Esophagus muscularis mucosa (tissue), 4 donors: ENCODE results near the gene EIF5B. TPM values are rescaled to one million over a fixed set of nuclear protein-coding genes. Genes with fewer than 3 reads are reported as not detected.

Experiments used
- DNase-seq: peaks from one replicate; pipeline ENCODE4 v3.0.0-alpha.2; 2017; ENCODE audit errors: extremely low spot score
- H3K27ac ChIP-seq, 4 donors: fragments of 200-600 bp; sonication (generic); replicated peaks in 1 of 4; 1 replicate in 3 of 4; 2 replicates in 1 of 4; pipeline ENCODE4 v1.5.1; 2016 to 2019; ENCODE audit warnings: mild to moderate bottlenecking in 1 of 4
- H3K27me3 ChIP-seq, 4 donors: fragments of 200-600 bp; sonication (generic); one replicate each; pipeline versions ENCODE4 v1.5.1 to v1.6.0; 2016 to 2019
- H3K36me3 ChIP-seq, 4 donors: fragments of 200-600 bp; sonication (generic); one replicate each; pipeline ENCODE4 v1.5.1; 2016 to 2019
- H3K4me1 ChIP-seq, 4 donors: fragments of 200-600 bp; sonication (generic); one replicate each; pipeline ENCODE4 v1.5.1; 2016 to 2019
- H3K4me3 ChIP-seq, 4 donors: fragments of 200-600 bp; sonication (generic); 1 replicate in 2 of 4; 2 replicates in 2 of 4; pipeline ENCODE4 v1.5.1; 2016 to 2019; ENCODE audit warnings: mild to moderate bottlenecking in 4 of 4, moderate library complexity in 1 of 4
- H3K9me3 ChIP-seq, 4 donors: fragments of 200-600 bp; sonication (generic); 1 replicate in 3 of 4; 2 replicates in 1 of 4; pipeline ENCODE4 v1.5.1; 2016 to 2019
- CTCF ChIP-seq, 3 experiments: fragments of 200-600 bp in 2 of 3; fragments of 450-650 bp in 1 of 3; sonication (generic) in 2 of 3; IDR thresholded peaks; one replicate each; pipeline ENCODE4 v1.5.1; 2017 to 2019; ENCODE audit warnings: antibody characterized with exemption in 3 of 3, mild to moderate bottlenecking in 2 of 3, moderate library complexity in 1 of 3
- EP300 ChIP-seq: sonication (generic); formaldehyde crosslinking; IDR thresholded peaks from one replicate; pipeline ENCODE4 v1.6.1; 2017; ENCODE audit warnings: antibody characterized with exemption
- POLR2A ChIP-seq: fragments of 450-650 bp; IDR thresholded peaks from one replicate; pipeline ENCODE4 v1.6.1; 2017; ENCODE audit warnings: antibody characterized with exemption, moderate library complexity, mild to moderate bottlenecking, low read depth
- POLR2AphosphoS5 ChIP-seq, 2 donors: sonication (generic); formaldehyde crosslinking; IDR thresholded peaks; one replicate each; pipeline ENCODE4 v1.6.1; 2017; ENCODE audit warnings: antibody characterized with exemption in 2 of 2
- WGBS: methylation state at CpG from one replicate; pipeline ENCODE4 v1.1.5; 2018; 5-methylcytosine and 5-hydroxymethylcytosine counted together
- intact Hi-C: fragments of 100-400 bp; cut with DNase I; formaldehyde crosslinking; loops from one replicate; pipeline ENCODE4 v1.15.1; 2023
- total RNA-seq, 4 donors: library from RNA; depleted of rRNA; stranded (reverse); fragments of >200 nt; gene quantifications; one replicate each; pipeline versions ENCODE4 v1.1.0 to v1.2.1, GENCODE V29; 2016

EIF5B gene
- total RNA-seq, 4 donors from 2014 or later = 39.6 to 60.2 (median 47.4) TPM

GRCh38 chr2:99399063-99399462, 61.9 kb downstream of the EIF5B start:
- Histone ChIP-seq H3K27me3 (no peaks in the 10 kb centered on the region), H3K27ac (peak overlapping the region in 1 of 4 donors; percentile 18), H3K9me3 (no peaks in the 10 kb centered on the region), H3K36me3 (peaks cover 70 to 100% (median 90%) of the 10 kb centered on the region in 4 donors), H3K4me3 (no peak overlapping the region), H3K4me1 (peaks cover 0 to 17% (median 0%) of the 10 kb centered on the region in 4 donors)
- TF ChIP-seq POLR2AphosphoS5 (IDR thresholded peaks at IDR 0.05) = no peak
- no peak for TF ChIP-seq EP300
- no peak for TF ChIP-seq POLR2A
- TF ChIP-seq CTCF (IDR thresholded peaks at IDR 0.05) = no peak
- no peak for DNase-seq
- WGBS = 77% methylated on average over 5 of the region's 5 CpGs
- intact Hi-C loops = no loop called here

GRCh38 chr2:99399795-99400194, 62.6 kb downstream of the EIF5B start:
- Histone ChIP-seq H3K36me3 (peaks cover 78 to 100% (median 90%) of the 10 kb centered on the region in 4 donors), H3K4me3 (no peak overlapping the region), H3K27me3 (no peaks in the 10 kb centered on the region), H3K9me3 (no peaks in the 10 kb centered on the region), H3K4me1 (peaks cover 0 to 17% (median 2%) of the 10 kb centered on the region in 4 donors), H3K27ac (no peak overlapping the region)
- 84% methylated on average over 2 of the region's 2 CpGs for WGBS
- TF ChIP-seq EP300 (no peak), POLR2AphosphoS5 (IDR thresholded peaks at IDR 0.05) (no peak), POLR2A (no peak), CTCF (IDR thresholded peaks at IDR 0.05) (no peak)
- intact Hi-C loops = no loop called here
- no peak for DNase-seq

GRCh38 chr2:99401841-99402240, 64.7 kb downstream of the EIF5B start:
- intact Hi-C loops = no loop called here

GRCh38 chr2:99403084-99403483, 65.9 kb downstream of the EIF5B start:
- intact Hi-C loops = no loop called here
- no peak overlapping the region for H3K27ac ChIP-seq
- H3K27me3 ChIP-seq = no peaks in the 10 kb centered on the region
- H3K9me3 ChIP-seq = no peaks in the 10 kb centered on the region
- DNase-seq = no peak
- no peak overlapping the region for H3K4me3 ChIP-seq
- peaks cover 62 to 98% (median 82%) of the 10 kb centered on the region in 4 donors for H3K36me3 ChIP-seq
- H3K4me1 ChIP-seq = peaks cover 0 to 9% (median 7%) of the 10 kb centered on the region in 4 donors
- TF ChIP-seq CTCF (IDR thresholded peaks at IDR 0.05) (no peak), POLR2AphosphoS5 (IDR thresholded peaks at IDR 0.05) (peak in 1 of 2 donors; percentile 7), POLR2A (no peak), EP300 (no peak)

More at GRCh38 chr2:99401841-99402240, 64.7 kb downstream of the EIF5B start:
- Histone ChIP-seq H3K27ac (no peak overlapping the region), H3K9me3 (no peaks in the 10 kb centered on the region), H3K27me3 (no peaks in the 10 kb centered on the region), H3K4me1 (peaks cover 0 to 17% (median 7%) of the 10 kb centered on the region in 4 donors), H3K36me3 (peaks cover 72 to 100% (median 88%) of the 10 kb centered on the region in 4 donors), H3K4me3 (no peak overlapping the region)
- DNase-seq = no peak
- TF ChIP-seq POLR2A (no peak), EP300 (no peak), CTCF (IDR thresholded peaks at IDR 0.05) (no peak), POLR2AphosphoS5 (IDR thresholded peaks at IDR 0.05) (no peak)
- WGBS = 89% methylated on average over 4 of the region's 4 CpGs

GRCh38 chr2:99403524-99403923, 66.3 kb downstream of the EIF5B start:
- Histone ChIP-seq H3K9me3 (no peaks in the 10 kb centered on the region), H3K27me3 (no peaks in the 10 kb centered on the region), H3K4me3 (no peak overlapping the region), H3K36me3 (peaks cover 62 to 96% (median 77%) of the 10 kb centered on the region in 4 donors), H3K4me1 (peaks cover 0 to 9% (median 7%) of the 10 kb centered on the region in 4 donors), H3K27ac (no peak overlapping the region)
- intact Hi-C loops = no loop called here
- no peak for TF ChIP-seq POLR2AphosphoS5 (IDR thresholded peaks at IDR 0.05)
- TF ChIP-seq POLR2A = peak; percentile 2
- TF ChIP-seq EP300 = no peak
- TF ChIP-seq CTCF (IDR thresholded peaks at IDR 0.05) = no peak
- WGBS = 72% methylated on average over 4 of the region's 4 CpGs
- DNase-seq = no peak
